Testis (tissue), 3 donors: ENCODE data around the gene ZNF433. TPM values are rescaled to one million over a fixed set of nuclear protein-coding genes. Genes with fewer than 3 reads are reported as not detected.

ENCODE experiments used
- DNase-seq: peaks from one replicate; pipeline ENCODE4 v3.0.0-alpha.2; 2019
- H3K27ac ChIP-seq, 2 donors: fragments of 200-600 bp; sonication (generic); one replicate each; pipeline ENCODE4 v1.5.1; 2019
- H3K27me3 ChIP-seq: fragments of 200-600 bp; sonication (generic); one replicate; pipeline ENCODE4 v1.5.1; 2019
- H3K36me3 ChIP-seq: fragments of 200-600 bp; sonication (generic); one replicate; pipeline ENCODE4 v1.5.1; 2017; ENCODE audit warnings: low read depth; ENCODE audit errors: missing control alignments
- H3K4me1 ChIP-seq: fragments of 200-600 bp; sonication (generic); one replicate; pipeline ENCODE4 v1.5.1; 2019
- H3K4me3 ChIP-seq, 2 donors: fragments of 200-600 bp; sonication (generic); one replicate each; pipeline ENCODE4 v1.5.1; 2017 to 2019
- H3K9me3 ChIP-seq: fragments of 200-600 bp; sonication (generic); one replicate; pipeline ENCODE4 v1.5.1; 2017
- POLR2A ChIP-seq: fragments of 450-650 bp; IDR thresholded peaks from one replicate; pipeline ENCODE4 v1.6.1; 2017; ENCODE audit warnings: antibody characterized with exemption, mild to moderate bottlenecking, moderate library complexity
- WGBS, 2 donors: methylation state at CpG; one replicate each; pipeline ENCODE4 v1.1.5; 2018; 5-methylcytosine and 5-hydroxymethylcytosine counted together
- intact Hi-C: fragments of 100-400 bp; cut with DNase I; formaldehyde crosslinking; loops from one replicate; pipeline ENCODE4 v1.15.1; 2023; ENCODE audit warnings: low total_unique reads
- polyA plus RNA-seq: library from polyadenylated mRNA; stranded (reverse); fragments of 350-450 nt; fragmentation: Illumina TruSeq; extraction: RNeasy Lipid Tissue Mini Kit (QIAGEN cat#74804); gene quantifications from one replicate; pipeline ENCODE4 v1.2.3, GENCODE V29; 2014; ENCODE audit warnings: low read depth, low replicate concordance; ENCODE audit not compliant: insufficient read depth
- total RNA-seq, 2 donors: library from RNA; depleted of rRNA; stranded (reverse); fragments of >200 nt; gene quantifications; one replicate each; pipeline ENCODE4 v1.2.3, GENCODE V29; 2016
- TF ChIP-seq, protein P1 (sequence below), 3 experiments: fragments of 450-650 bp in 2 of 3; fragments of 200-600 bp in 1 of 3; sonication (generic) in 1 of 3; IDR thresholded peaks; one replicate each; pipeline ENCODE4 v1.5.1; 2016 to 2019; ENCODE audit warnings: antibody characterized with exemption in 3 of 3, mild to moderate bottlenecking in 2 of 3, moderate library complexity in 1 of 3

Gene ZNF433
- total and polyA plus RNA-seq, 3 donors from 2014 or later = 26.1 to 46.6 (median 43.4) TPM

- intact Hi-C loops = no loop called here
- H3K27ac ChIP-seq = peak within 1 kb of the TSS; percentile 95 to 97
- peak; percentile 76 for TF ChIP-seq POLR2A
- TF ChIP-seq, protein P1, sequence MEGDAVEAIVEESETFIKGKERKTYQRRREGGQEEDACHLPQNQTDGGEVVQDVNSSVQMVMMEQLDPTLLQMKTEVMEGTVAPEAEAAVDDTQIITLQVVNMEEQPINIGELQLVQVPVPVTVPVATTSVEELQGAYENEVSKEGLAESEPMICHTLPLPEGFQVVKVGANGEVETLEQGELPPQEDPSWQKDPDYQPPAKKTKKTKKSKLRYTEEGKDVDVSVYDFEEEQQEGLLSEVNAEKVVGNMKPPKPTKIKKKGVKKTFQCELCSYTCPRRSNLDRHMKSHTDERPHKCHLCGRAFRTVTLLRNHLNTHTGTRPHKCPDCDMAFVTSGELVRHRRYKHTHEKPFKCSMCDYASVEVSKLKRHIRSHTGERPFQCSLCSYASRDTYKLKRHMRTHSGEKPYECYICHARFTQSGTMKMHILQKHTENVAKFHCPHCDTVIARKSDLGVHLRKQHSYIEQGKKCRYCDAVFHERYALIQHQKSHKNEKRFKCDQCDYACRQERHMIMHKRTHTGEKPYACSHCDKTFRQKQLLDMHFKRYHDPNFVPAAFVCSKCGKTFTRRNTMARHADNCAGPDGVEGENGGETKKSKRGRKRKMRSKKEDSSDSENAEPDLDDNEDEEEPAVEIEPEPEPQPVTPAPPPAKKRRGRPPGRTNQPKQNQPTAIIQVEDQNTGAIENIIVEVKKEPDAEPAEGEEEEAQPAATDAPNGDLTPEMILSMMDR (IDR thresholded peaks at IDR 0.05) = no peak
- no peaks in the 10 kb centered on the region for H3K27me3 ChIP-seq
- DNase-seq = peak; percentile 99
- no peaks in the 10 kb centered on the region for H3K36me3 ChIP-seq
- peak within 1 kb of the TSS; percentile 87 to 89 for H3K4me3 ChIP-seq
- WGBS, 2 donors = 1% methylated on average over 20 to 44 of the region's 66 CpGs
- peaks cover 13% of the 10 kb centered on the region for H3K4me1 ChIP-seq
- no peaks in the 10 kb centered on the region for H3K9me3 ChIP-seq
Observed at GRCh38 chr19:12064590-12065538, 29.4 kb upstream of the ZNF433 start, which contains the start of gene ZNF844. TSS of gene ZNF844 (plus strand) at chr19:12064731. CDS start at chr19:12064874, 143 bp downstream.

DNA sequence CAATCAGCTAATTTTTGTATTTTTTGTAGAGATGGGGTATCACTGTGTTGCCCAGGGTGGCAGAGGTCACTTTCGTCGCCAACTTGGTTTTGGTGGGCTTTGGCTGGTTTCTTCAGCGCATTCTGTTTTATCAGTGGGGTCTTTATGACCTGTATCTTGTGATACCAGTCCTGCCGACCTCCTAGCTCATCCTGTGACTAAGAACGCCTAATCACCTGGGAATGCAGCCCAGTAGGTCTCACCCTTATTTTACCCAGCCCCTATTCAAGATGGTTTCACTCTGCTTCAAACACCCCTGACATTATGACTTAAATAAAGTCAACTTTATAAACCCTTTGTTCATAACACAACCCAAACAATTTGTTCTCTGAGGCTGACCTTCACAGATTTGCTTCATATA is 20.3 kb upstream of the ZNF433 start:
- WGBS, 2 donors = 68 to 75% methylated on average over 5 of the region's 5 CpGs

GRCh38 chr19:12052497-12053169 is 17.2 kb upstream of the ZNF433 start, which contains the start of gene ZNF878:
TSS of gene ZNF878 (minus strand) at chr19:12052961. CDS start at chr19:12052801, 160 bp downstream.
- TF ChIP-seq, protein P1 (IDR thresholded peaks at IDR 0.05) = no peak
- TF ChIP-seq POLR2A = peak; percentile 39
- peak within 1 kb of the TSS in 1 of 2 donors; percentile 64 for H3K27ac ChIP-seq
- no peaks in the 10 kb centered on the region for H3K9me3 ChIP-seq
- intact Hi-C loops = no loop called here
- DNase-seq = peak; percentile 95
- 0 to 1% methylated on average over 16 to 46 of the region's 46 CpGs for WGBS, 2 donors
- no peaks in the 10 kb centered on the region for H3K27me3 ChIP-seq
- peaks cover 9% of the 10 kb centered on the region for H3K4me1 ChIP-seq
- H3K36me3 ChIP-seq = no peaks in the 10 kb centered on the region
- peak within 1 kb of the TSS; percentile 60 to 69 for H3K4me3 ChIP-seq

More for the DNA sequence above, 20.3 kb upstream of the ZNF433 start:
- H3K4me3 ChIP-seq = no peak overlapping the region
- intact Hi-C loops = no loop called here
- no peaks in the 10 kb centered on the region for H3K9me3 ChIP-seq
- no peak for DNase-seq
- no peaks in the 10 kb centered on the region for H3K27me3 ChIP-seq
- H3K27ac ChIP-seq = no peak overlapping the region
- TF ChIP-seq, protein P1 (IDR thresholded peaks at IDR 0.05) = no peak
- TF ChIP-seq POLR2A = no peak
- H3K36me3 ChIP-seq = no peaks in the 10 kb centered on the region
- H3K4me1 ChIP-seq = peaks cover 9% of the 10 kb centered on the region

GRCh38 chr19:12052091-12052496 is 16.6 kb upstream of the ZNF433 start:
- Histone ChIP-seq H3K27ac (no peak overlapping the region), H3K27me3 (no peaks in the 10 kb centered on the region), H3K36me3 (no peaks in the 10 kb centered on the region), H3K4me1 (peaks cover 9% of the 10 kb centered on the region), H3K4me3 (peak overlapping the region; percentile 60 to 69), H3K9me3 (no peaks in the 10 kb centered on the region)
- DNase-seq = no peak
- TF ChIP-seq POLR2A = no peak
- TF ChIP-seq, protein P1 (IDR thresholded peaks at IDR 0.05) = no peak
- intact Hi-C loops = no loop called here
- 0% methylated on average over 14 of the region's 14 CpGs for WGBS, 2 donors
